Uterus (tissue), 4 donors: ENCODE data around the gene CD27. TPM values are rescaled to one million over a fixed set of nuclear protein-coding genes. Genes with fewer than 3 reads are reported as not detected.
A peak's percentile ranks its signal among the peaks of the same experiment; 100 is the strongest.

Experiments used
- DNase-seq, 2 donors: peaks; one replicate each; pipeline ENCODE4 v3.0.0-alpha.2; 2019 to 2020
- H3K27ac ChIP-seq, 2 donors: fragments of 200-600 bp; sonication (generic); 1 replicate in 1 of 2; 2 replicates in 1 of 2; pipeline ENCODE4 v1.5.1; 2016 to 2018
- H3K27me3 ChIP-seq, 2 donors: fragments of 200-600 bp; sonication (generic); one replicate each; pipeline ENCODE4 v1.5.1; 2018 to 2019; ENCODE audit warnings: control low read depth in 1 of 2
- H3K36me3 ChIP-seq, 2 donors: fragments of 200-600 bp; sonication (generic); one replicate each; pipeline ENCODE4 v1.5.1; 2019; ENCODE audit warnings: control low read depth in 1 of 2
- H3K4me1 ChIP-seq, 2 donors: fragments of 200-600 bp; sonication (generic); one replicate each; pipeline ENCODE4 v1.5.1; 2018 to 2019; ENCODE audit warnings: control low read depth in 1 of 2
- H3K4me3 ChIP-seq, 2 donors: fragments of 200-600 bp; sonication (generic); 1 replicate in 1 of 2; 2 replicates in 1 of 2; pipeline ENCODE4 v1.5.1; 2018 to 2019; ENCODE audit warnings: mild to moderate bottlenecking in 1 of 2
- H3K9me3 ChIP-seq, 2 donors: fragments of 200-600 bp; sonication (generic); one replicate each; pipeline ENCODE4 v1.5.1; 2019; ENCODE audit warnings: control low read depth in 1 of 2
- CTCF ChIP-seq, 4 experiments: fragments of 200-600 bp in 2 of 4; fragments of 450-650 bp in 2 of 4; sonication (generic) in 2 of 4; IDR thresholded peaks; one replicate each; pipeline ENCODE4 v1.5.1; 2016 to 2019; ENCODE audit warnings: antibody characterized with exemption in 4 of 4, mild to moderate bottlenecking in 2 of 4, moderate library complexity in 1 of 4
- POLR2A ChIP-seq, 2 donors: fragments of 450-650 bp; IDR thresholded peaks; one replicate each; pipeline ENCODE4 v1.6.1; 2016; ENCODE audit warnings: antibody characterized with exemption in 2 of 2, mild to moderate bottlenecking in 1 of 2, moderate library complexity in 1 of 2
- intact Hi-C: fragments of 100-400 bp; cut with DNase I; formaldehyde crosslinking; loops from one replicate; pipeline ENCODE4 v1.15.1; 2023; ENCODE audit warnings: low total_unique reads
- total RNA-seq, 4 donors: library from RNA; depleted of rRNA in 3 of 4; stranded (reverse); fragments of >200 nt in 3 of 4; gene quantifications; one replicate each; pipeline versions ENCODE4 v1.1.0 to v1.2.4, GENCODE V29; 2014 to 2023
- donor health status: DM: yes; HTN: yes; CAD: no.

CD27 gene
- total RNA-seq, 4 donors from 2014 or later: 0.35 to 1.4 TPM; not detected in 2

GRCh38 chr12:6442836-6443235 lies 1.9 kb upstream of the CD27 start:
- Histone ChIP-seq H3K4me1 (no peaks in the 10 kb centered on the region), H3K4me3 (no peak overlapping the region), H3K9me3 (no peaks in the 10 kb centered on the region), H3K27ac (no peak overlapping the region), H3K36me3 (no peaks in the 10 kb centered on the region), H3K27me3 (no peaks in the 10 kb centered on the region)
- no peak for DNase-seq
- TF ChIP-seq CTCF (IDR thresholded peaks at IDR 0.05) (no peak), POLR2A (IDR thresholded peaks at IDR 0.05) (no peak)
- intact Hi-C loops: no loop called here

- intact Hi-C loops: no loop called here
- no peaks in the 10 kb centered on the region for H3K4me1 ChIP-seq
- no peak for DNase-seq
- no peak overlapping the region for H3K4me3 ChIP-seq
- H3K27ac ChIP-seq: no peak overlapping the region
- H3K9me3 ChIP-seq: no peaks in the 10 kb centered on the region
- no peaks in the 10 kb centered on the region for H3K27me3 ChIP-seq
- TF ChIP-seq POLR2A (IDR thresholded peaks at IDR 0.05): no peak
- no peak for TF ChIP-seq CTCF (IDR thresholded peaks at IDR 0.05)
- no peaks in the 10 kb centered on the region for H3K36me3 ChIP-seq
These were observed 1.3 kb upstream of the CD27 start for GRCh38 chr12:6443361-6443983.

GRCh38 chr12:6444031-6444430 lies 724 bp upstream of the CD27 start:
- H3K36me3 ChIP-seq: no peaks in the 10 kb centered on the region
- no peak for DNase-seq
- TF ChIP-seq POLR2A (IDR thresholded peaks at IDR 0.05) (no peak), CTCF (IDR thresholded peaks at IDR 0.05) (no peak)
- H3K4me3 ChIP-seq: no peak overlapping the region
- H3K9me3 ChIP-seq: no peaks in the 10 kb centered on the region
- intact Hi-C loops: no loop called here
- no peaks in the 10 kb centered on the region for H3K4me1 ChIP-seq
- no peak overlapping the region for H3K27ac ChIP-seq
- no peaks in the 10 kb centered on the region for H3K27me3 ChIP-seq

GRCh38 chr12:6450091-6450868 lies 5.5 kb downstream of the CD27 start:
- H3K36me3 ChIP-seq: no peaks in the 10 kb centered on the region
- H3K4me1 ChIP-seq: peaks cover 9 to 15% of the 10 kb centered on the region in 2 donors
- intact Hi-C loops: no loop called here
- H3K4me3 ChIP-seq: peak overlapping the region; percentile 55 to 80
- TF ChIP-seq CTCF (IDR thresholded peaks at IDR 0.05) (no peak), POLR2A (IDR thresholded peaks at IDR 0.05) (no peak)
- H3K27ac ChIP-seq: peak overlapping the region; percentile 92 to 98
- no peaks in the 10 kb centered on the region for H3K27me3 ChIP-seq
- no peaks in the 10 kb centered on the region for H3K9me3 ChIP-seq
- DNase-seq: no peak

GRCh38 chr12:6450869-6451347 lies 6.2 kb downstream of the CD27 start:
- Histone ChIP-seq H3K27me3 (no peaks in the 10 kb centered on the region), H3K27ac (peak overlapping the region; percentile 92 to 98), H3K36me3 (no peaks in the 10 kb centered on the region), H3K4me3 (peak overlapping the region; percentile 55 to 80), H3K4me1 (peaks cover 9 to 15% of the 10 kb centered on the region in 2 donors), H3K9me3 (no peaks in the 10 kb centered on the region)
- intact Hi-C loops: no loop called here
- peak in 1 of 2 donors; percentile 58 for DNase-seq
- TF ChIP-seq CTCF (IDR thresholded peaks at IDR 0.05) (no peak), POLR2A (IDR thresholded peaks at IDR 0.05) (no peak)
